SH-SY5Y (cell line): ENCODE data around the gene LTBP4.

Experiments
- GATA2 ChIP-seq: IDR thresholded peaks from 2 replicates; pipeline ENCODE4 v1.6.1; 2011; ENCODE audit warnings: mild to moderate bottlenecking, low read depth, low read length
- GATA3 ChIP-seq: IDR thresholded peaks from 2 replicates; pipeline ENCODE4 v1.6.1; 2011; ENCODE audit warnings: low read depth, mild to moderate bottlenecking, low read length, moderate library complexity

GRCh38 chr19:40583283-40583682, 17.9 kb upstream of the LTBP4 start:
- TF ChIP-seq GATA2 (no peak), GATA3 (no peak)
